SK-N-SH treated with all-trans-retinoic acid at 6 μM for 48 hours (cell line): ENCODE measurements around the gene C18orf63.

Experiments used
- ATAC-seq: fragments of 200-7000 bp; cut with Tn5 transposase; 3 replicates; pipeline ENCODE4 v1.9.1; 2020; ENCODE audit warnings: mild to moderate bottlenecking, moderate library complexity
- ARNTL ChIP-seq: fragments of 450-650 bp; formaldehyde crosslinking; IDR thresholded peaks from 2 replicates; pipeline ENCODE4 v1.5.0; 2020; ENCODE audit warnings: low read depth, mild to moderate bottlenecking, moderate library complexity, borderline replicate concordance
- BACH2 ChIP-seq: fragments of 250-450 bp; sonication (Bioruptor Pico); IDR thresholded peaks from 2 replicates; pipeline ENCODE4 v1.9.0; 2021; ENCODE audit warnings: mild to moderate bottlenecking, borderline replicate concordance
- CSDC2 ChIP-seq: fragments of 250-450 bp; sonication (Bioruptor Pico); IDR thresholded peaks from 2 replicates; pipeline ENCODE4 v1.5.0; 2020; ENCODE audit warnings: mild to moderate bottlenecking, moderate library complexity
- ESRRG ChIP-seq: fragments of 250-450 bp; sonication (Bioruptor Pico); IDR thresholded peaks from 2 replicates; pipeline ENCODE4 v1.6.1; 2021; ENCODE audit warnings: mild to moderate bottlenecking
- GLIS3 ChIP-seq: fragments of 250-450 bp; sonication (Bioruptor Pico); IDR thresholded peaks from 2 replicates; pipeline ENCODE4 v1.5.0; 2020; ENCODE audit warnings: mild to moderate bottlenecking, moderate library complexity
- ISL1 ChIP-seq: fragments of 250-450 bp; sonication (Bioruptor Pico); IDR thresholded peaks from 2 replicates; pipeline ENCODE4 v2.1.2; 2022; ENCODE audit warnings: mild to moderate bottlenecking, moderate library complexity
- OSR1 ChIP-seq: fragments of 250-450 bp; sonication (Bioruptor Pico); IDR thresholded peaks from 2 replicates; pipeline ENCODE4 v1.8.0; 2022; ENCODE audit warnings: moderate library complexity, mild to moderate bottlenecking, inconsistent platforms
- POU6F1 ChIP-seq: fragments of 250-450 bp; sonication (Bioruptor Pico); IDR thresholded peaks from 2 replicates; pipeline ENCODE4 v1.8.0; 2021; ENCODE audit warnings: low read depth, mild to moderate bottlenecking, moderate library complexity, borderline replicate concordance
- PPARA ChIP-seq: fragments of 250-450 bp; sonication (Bioruptor Pico); IDR thresholded peaks from 2 replicates; pipeline ENCODE4 v1.5.0; 2020; ENCODE audit warnings: mild to moderate bottlenecking, borderline replicate concordance
- RARB ChIP-seq: fragments of 250-450 bp; sonication (Bioruptor Pico); IDR thresholded peaks from 2 replicates; pipeline ENCODE4 v1.8.0; 2021; ENCODE audit warnings: mild to moderate bottlenecking, moderate library complexity
- SNAI2 ChIP-seq: fragments of 250-450 bp; sonication (Bioruptor Pico); IDR thresholded peaks from 2 replicates; pipeline ENCODE4 v1.5.0; 2020; ENCODE audit warnings: mild to moderate bottlenecking, moderate library complexity
- TCF4 ChIP-seq: fragments of 250-450 bp; sonication (Bioruptor Pico); IDR thresholded peaks from 2 replicates; pipeline ENCODE4 v1.8.0; 2021; ENCODE audit warnings: mild to moderate bottlenecking, moderate library complexity, borderline replicate concordance
- TOX ChIP-seq: fragments of 250-450 bp; sonication (Bioruptor Pico); IDR thresholded peaks from 2 replicates; pipeline ENCODE4 v1.8.0; 2021; ENCODE audit warnings: mild to moderate bottlenecking, moderate library complexity, borderline replicate concordance
- ZC3H10 ChIP-seq: fragments of 250-450 bp; sonication (Bioruptor Pico); IDR thresholded peaks from 2 replicates; pipeline ENCODE4 v1.5.1; 2021; ENCODE audit warnings: mild to moderate bottlenecking, moderate library complexity
- ZFP3 ChIP-seq: fragments of 250-450 bp; sonication (Bioruptor Pico); IDR thresholded peaks from 2 replicates; pipeline ENCODE4 v1.5.0; 2020; ENCODE audit warnings: mild to moderate bottlenecking, moderate library complexity
- ZFP30 ChIP-seq: fragments of 450-650 bp; formaldehyde crosslinking; IDR thresholded peaks from 2 replicates; pipeline ENCODE4 v1.5.0; 2022; ENCODE audit warnings: mild to moderate bottlenecking, moderate library complexity
- ZNF70 ChIP-seq: fragments of 450-650 bp; formaldehyde crosslinking; IDR thresholded peaks from 2 replicates; pipeline ENCODE4 v1.5.0; 2020; ENCODE audit warnings: mild to moderate bottlenecking, moderate library complexity
- ZNF8 ChIP-seq: fragments of 450-650 bp; formaldehyde crosslinking; IDR thresholded peaks from 2 replicates; pipeline ENCODE4 v1.5.0; 2020; ENCODE audit warnings: mild to moderate bottlenecking, moderate library complexity
- TF ChIP-seq, protein P1 (sequence below): fragments of 250-450 bp; sonication (Bioruptor Pico); IDR thresholded peaks from 2 replicates; pipeline ENCODE4 v1.5.0; 2020; ENCODE audit warnings: mild to moderate bottlenecking, moderate library complexity
- TF ChIP-seq, protein P2 (sequence below): fragments of 250-450 bp; sonication (Bioruptor Pico); IDR thresholded peaks from 2 replicates; pipeline ENCODE4 v1.8.0; 2020; ENCODE audit warnings: mild to moderate bottlenecking, moderate library complexity, borderline replicate concordance
- TF ChIP-seq, protein P3 (sequence below): fragments of 250-450 bp; sonication (Bioruptor Pico); IDR thresholded peaks from 2 replicates; pipeline ENCODE4 v1.5.1; 2021; ENCODE audit warnings: mild to moderate bottlenecking, moderate library complexity
- TF ChIP-seq, protein P4 (sequence below): fragments of 250-450 bp; sonication (Bioruptor Pico); IDR thresholded peaks from 2 replicates; pipeline ENCODE4 v1.5.1; 2020; ENCODE audit warnings: low read depth, mild to moderate bottlenecking, moderate library complexity

Gene C18orf63

GRCh38 chr18:74286856-74287255 is 28.8 kb upstream of the C18orf63 start:
- no peak for ATAC-seq
- no peak for TF ChIP-seq ZFP3 (CRISPR knock-in tag)
- TF ChIP-seq OSR1 (CRISPR knock-in tag), result no peak
- no peak for TF ChIP-seq ISL1 (CRISPR knock-in tag)
- TF ChIP-seq ARNTL, result no peak
- no peak for TF ChIP-seq TOX (CRISPR knock-in tag)
- TF ChIP-seq POU6F1 (CRISPR knock-in tag), result no peak
- TF ChIP-seq, protein P1, sequence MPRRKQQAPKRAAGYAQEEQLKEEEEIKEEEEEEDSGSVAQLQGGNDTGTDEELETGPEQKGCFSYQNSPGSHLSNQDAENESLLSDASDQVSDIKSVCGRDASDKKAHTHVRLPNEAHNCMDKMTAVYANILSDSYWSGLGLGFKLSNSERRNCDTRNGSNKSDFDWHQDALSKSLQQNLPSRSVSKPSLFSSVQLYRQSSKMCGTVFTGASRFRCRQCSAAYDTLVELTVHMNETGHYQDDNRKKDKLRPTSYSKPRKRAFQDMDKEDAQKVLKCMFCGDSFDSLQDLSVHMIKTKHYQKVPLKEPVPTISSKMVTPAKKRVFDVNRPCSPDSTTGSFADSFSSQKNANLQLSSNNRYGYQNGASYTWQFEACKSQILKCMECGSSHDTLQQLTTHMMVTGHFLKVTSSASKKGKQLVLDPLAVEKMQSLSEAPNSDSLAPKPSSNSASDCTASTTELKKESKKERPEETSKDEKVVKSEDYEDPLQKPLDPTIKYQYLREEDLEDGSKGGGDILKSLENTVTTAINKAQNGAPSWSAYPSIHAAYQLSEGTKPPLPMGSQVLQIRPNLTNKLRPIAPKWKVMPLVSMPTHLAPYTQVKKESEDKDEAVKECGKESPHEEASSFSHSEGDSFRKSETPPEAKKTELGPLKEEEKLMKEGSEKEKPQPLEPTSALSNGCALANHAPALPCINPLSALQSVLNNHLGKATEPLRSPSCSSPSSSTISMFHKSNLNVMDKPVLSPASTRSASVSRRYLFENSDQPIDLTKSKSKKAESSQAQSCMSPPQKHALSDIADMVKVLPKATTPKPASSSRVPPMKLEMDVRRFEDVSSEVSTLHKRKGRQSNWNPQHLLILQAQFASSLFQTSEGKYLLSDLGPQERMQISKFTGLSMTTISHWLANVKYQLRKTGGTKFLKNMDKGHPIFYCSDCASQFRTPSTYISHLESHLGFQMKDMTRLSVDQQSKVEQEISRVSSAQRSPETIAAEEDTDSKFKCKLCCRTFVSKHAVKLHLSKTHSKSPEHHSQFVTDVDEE (CRISPR knock-in tag), result no peak
- TF ChIP-seq, protein P2, sequence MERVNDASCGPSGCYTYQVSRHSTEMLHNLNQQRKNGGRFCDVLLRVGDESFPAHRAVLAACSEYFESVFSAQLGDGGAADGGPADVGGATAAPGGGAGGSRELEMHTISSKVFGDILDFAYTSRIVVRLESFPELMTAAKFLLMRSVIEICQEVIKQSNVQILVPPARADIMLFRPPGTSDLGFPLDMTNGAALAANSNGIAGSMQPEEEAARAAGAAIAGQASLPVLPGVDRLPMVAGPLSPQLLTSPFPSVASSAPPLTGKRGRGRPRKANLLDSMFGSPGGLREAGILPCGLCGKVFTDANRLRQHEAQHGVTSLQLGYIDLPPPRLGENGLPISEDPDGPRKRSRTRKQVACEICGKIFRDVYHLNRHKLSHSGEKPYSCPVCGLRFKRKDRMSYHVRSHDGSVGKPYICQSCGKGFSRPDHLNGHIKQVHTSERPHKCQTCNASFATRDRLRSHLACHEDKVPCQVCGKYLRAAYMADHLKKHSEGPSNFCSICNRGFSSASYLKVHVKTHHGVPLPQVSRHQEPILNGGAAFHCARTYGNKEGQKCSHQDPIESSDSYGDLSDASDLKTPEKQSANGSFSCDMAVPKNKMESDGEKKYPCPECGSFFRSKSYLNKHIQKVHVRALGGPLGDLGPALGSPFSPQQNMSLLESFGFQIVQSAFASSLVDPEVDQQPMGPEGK (CRISPR knock-in tag), result no peak
- no peak for TF ChIP-seq ZNF8 (CRISPR knock-in tag)
- no peak for TF ChIP-seq GLIS3 (CRISPR knock-in tag)
- no peak for TF ChIP-seq ZNF70
- no peak for TF ChIP-seq PPARA (CRISPR knock-in tag)
- TF ChIP-seq ZC3H10 (CRISPR knock-in tag), result no peak

- no peak for TF ChIP-seq TCF4
- TF ChIP-seq GLIS3 (CRISPR knock-in tag), result no peak
- no peak for TF ChIP-seq POU6F1 (CRISPR knock-in tag)
- TF ChIP-seq TOX (CRISPR knock-in tag), result no peak
- no peak for TF ChIP-seq BACH2 (CRISPR knock-in tag)
- no peak for TF ChIP-seq ZC3H10 (CRISPR knock-in tag)
- TF ChIP-seq ZFP30, result no peak
- no peak for TF ChIP-seq ZFP3 (CRISPR knock-in tag)
- TF ChIP-seq, protein P3, sequence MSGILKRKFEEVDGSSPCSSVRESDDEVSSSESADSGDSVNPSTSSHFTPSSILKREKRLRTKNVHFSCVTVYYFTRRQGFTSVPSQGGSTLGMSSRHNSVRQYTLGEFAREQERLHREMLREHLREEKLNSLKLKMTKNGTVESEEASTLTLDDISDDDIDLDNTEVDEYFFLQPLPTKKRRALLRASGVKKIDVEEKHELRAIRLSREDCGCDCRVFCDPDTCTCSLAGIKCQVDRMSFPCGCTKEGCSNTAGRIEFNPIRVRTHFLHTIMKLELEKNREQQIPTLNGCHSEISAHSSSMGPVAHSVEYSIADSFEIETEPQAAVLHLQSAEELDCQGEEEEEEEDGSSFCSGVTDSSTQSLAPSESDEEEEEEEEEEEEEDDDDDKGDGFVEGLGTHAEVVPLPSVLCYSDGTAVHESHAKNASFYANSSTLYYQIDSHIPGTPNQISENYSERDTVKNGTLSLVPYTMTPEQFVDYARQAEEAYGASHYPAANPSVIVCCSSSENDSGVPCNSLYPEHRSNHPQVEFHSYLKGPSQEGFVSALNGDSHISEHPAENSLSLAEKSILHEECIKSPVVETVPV (CRISPR knock-in tag), result no peak
- no peak for TF ChIP-seq ESRRG (CRISPR knock-in tag)
- no peak for ATAC-seq
These were observed 27.6 kb upstream of the C18orf63 start for GRCh38 chr18:74288041-74288440.

DNA sequence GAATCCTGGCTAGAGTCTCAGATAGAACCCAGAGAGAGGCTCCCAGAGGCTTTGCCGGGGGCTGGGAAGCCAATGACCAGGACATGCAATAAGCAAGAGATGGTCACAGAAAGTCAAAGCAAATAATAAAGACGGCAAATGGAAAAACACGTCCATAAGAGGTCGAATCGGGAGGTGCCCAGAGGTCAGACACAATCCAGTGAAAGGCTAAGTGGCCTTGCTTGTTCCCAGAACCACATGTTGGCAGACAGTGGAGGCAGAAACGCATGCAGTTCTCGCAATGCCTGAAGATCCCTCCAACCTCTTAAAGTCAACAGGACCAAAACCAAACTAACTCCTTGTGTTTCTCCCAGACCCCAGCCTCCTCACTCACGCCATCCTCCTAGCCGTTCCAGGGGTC is 26.9 kb upstream of the C18orf63 start:
- no peak for ATAC-seq
- TF ChIP-seq SNAI2 (CRISPR knock-in tag) (no peak), ZFP30 (no peak), RARB (CRISPR knock-in tag) (no peak), OSR1 (CRISPR knock-in tag) (no peak), ESRRG (CRISPR knock-in tag) (no peak), CSDC2 (CRISPR knock-in tag) (no peak), TOX (CRISPR knock-in tag) (no peak), PPARA (CRISPR knock-in tag) (no peak), ZC3H10 (CRISPR knock-in tag) (no peak), POU6F1 (CRISPR knock-in tag) (no peak), BACH2 (CRISPR knock-in tag) (no peak)
- TF ChIP-seq, protein P1 (CRISPR knock-in tag), result no peak
- TF ChIP-seq, protein P4, sequence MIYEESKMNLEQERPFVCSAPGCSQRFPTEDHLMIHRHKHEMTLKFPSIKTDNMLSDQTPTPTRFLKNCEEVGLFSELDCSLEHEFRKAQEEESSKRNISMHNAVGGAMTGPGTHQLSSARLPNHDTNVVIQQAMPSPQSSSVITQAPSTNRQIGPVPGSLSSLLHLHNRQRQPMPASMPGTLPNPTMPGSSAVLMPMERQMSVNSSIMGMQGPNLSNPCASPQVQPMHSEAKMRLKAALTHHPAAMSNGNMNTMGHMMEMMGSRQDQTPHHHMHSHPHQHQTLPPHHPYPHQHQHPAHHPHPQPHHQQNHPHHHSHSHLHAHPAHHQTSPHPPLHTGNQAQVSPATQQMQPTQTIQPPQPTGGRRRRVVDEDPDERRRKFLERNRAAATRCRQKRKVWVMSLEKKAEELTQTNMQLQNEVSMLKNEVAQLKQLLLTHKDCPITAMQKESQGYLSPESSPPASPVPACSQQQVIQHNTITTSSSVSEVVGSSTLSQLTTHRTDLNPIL (CRISPR knock-in tag), result no peak
